ENCODE measurements around the gene PRM3. TPM values are rescaled to one million over a fixed set of nuclear protein-coding genes. Genes with fewer than 3 reads are reported as not detected.

The PRM3 gene
- total RNA-seq, 1 donor from 2014 or later = not detected

DNA sequence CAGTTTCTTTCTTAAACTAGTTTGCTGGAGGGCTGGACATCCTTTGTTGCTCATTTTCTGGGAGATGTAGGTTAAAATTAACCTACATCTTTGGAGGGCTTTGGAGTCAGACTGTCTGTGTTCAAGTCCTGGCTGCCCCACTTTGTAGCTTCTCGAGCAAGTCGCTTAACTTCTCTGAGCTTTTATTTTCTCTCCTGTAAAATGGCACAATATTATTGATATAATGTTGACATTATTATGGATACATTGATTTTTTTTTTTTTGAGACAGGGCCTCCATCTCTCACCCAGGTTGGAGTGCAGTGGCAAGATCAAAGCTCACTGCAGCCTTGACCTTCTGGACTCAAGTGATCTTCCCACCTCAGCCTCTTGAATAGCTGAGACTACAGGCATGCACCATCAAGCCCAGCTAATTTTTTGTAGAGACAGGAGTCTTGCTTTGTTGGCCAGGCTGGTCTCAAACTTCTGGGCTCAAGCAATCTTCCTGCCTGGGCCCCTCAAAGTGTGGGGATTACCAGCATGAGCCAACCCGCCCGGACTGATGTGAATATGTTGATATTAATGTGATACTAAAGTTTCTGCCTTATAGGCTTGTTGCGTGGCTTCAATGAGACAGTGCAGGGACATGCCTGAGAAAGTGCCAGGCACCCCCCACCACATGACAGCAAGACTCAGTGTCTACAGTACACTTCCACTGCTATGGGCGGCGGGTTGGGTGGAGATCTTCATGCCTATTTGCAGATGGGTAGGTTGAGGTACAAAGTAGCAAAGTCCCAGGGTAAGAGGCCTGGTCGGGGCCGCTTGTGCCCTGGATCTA is 40.3 kb upstream of the PRM3 start:
- H3K4me1 Mint-ChIP-seq = peaks cover 40% of the 10 kb centered on the region
- Histone ChIP-seq H4K20me1 (ENCODE audit: low read depth) (no peaks in the 10 kb centered on the region), H2AFZ (replicated peaks) (no peak overlapping the region), H3K4me3 (no peak overlapping the region), H3K4me1 (peaks cover 18% of the 10 kb centered on the region), H3F3A (ENCODE audit: low read depth) (peaks cover 26% of the 10 kb centered on the region), H3K27me3 (peaks cover 30% of the 10 kb centered on the region), H3K27ac (no peak overlapping the region), H3K9me3 (ENCODE audit: low read depth) (no peaks in the 10 kb centered on the region), H3K4me2 (no peak overlapping the region), H3K9ac (no peak overlapping the region), H3K79me2 (ENCODE audit: low read depth) (no peaks in the 10 kb centered on the region), H3K36me3 (no peaks in the 10 kb centered on the region)
- H3K9me3 Mint-ChIP-seq = no peaks in the 10 kb centered on the region
- TF ChIP-seq, protein P1, sequence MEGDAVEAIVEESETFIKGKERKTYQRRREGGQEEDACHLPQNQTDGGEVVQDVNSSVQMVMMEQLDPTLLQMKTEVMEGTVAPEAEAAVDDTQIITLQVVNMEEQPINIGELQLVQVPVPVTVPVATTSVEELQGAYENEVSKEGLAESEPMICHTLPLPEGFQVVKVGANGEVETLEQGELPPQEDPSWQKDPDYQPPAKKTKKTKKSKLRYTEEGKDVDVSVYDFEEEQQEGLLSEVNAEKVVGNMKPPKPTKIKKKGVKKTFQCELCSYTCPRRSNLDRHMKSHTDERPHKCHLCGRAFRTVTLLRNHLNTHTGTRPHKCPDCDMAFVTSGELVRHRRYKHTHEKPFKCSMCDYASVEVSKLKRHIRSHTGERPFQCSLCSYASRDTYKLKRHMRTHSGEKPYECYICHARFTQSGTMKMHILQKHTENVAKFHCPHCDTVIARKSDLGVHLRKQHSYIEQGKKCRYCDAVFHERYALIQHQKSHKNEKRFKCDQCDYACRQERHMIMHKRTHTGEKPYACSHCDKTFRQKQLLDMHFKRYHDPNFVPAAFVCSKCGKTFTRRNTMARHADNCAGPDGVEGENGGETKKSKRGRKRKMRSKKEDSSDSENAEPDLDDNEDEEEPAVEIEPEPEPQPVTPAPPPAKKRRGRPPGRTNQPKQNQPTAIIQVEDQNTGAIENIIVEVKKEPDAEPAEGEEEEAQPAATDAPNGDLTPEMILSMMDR (IDR thresholded peaks at IDR 0.05) = no peak
- TF ChIP-seq EZH2 (IDR thresholded peaks at IDR 0.05) (no peak), EZH2phosphoT487 (IDR thresholded peaks at IDR 0.05) (no peak)
- no peaks in the 10 kb centered on the region for H3K36me3 Mint-ChIP-seq
- DNase-seq (ENCODE audit: low spot score) = no peak
- H3K4me3 Mint-ChIP-seq = no peak overlapping the region
- H3K27me3 Mint-ChIP-seq (ENCODE audit: insufficient read depth, low read depth) = peaks cover 9% of the 10 kb centered on the region
- no peak overlapping the region for H3K27ac Mint-ChIP-seq

DNA sequence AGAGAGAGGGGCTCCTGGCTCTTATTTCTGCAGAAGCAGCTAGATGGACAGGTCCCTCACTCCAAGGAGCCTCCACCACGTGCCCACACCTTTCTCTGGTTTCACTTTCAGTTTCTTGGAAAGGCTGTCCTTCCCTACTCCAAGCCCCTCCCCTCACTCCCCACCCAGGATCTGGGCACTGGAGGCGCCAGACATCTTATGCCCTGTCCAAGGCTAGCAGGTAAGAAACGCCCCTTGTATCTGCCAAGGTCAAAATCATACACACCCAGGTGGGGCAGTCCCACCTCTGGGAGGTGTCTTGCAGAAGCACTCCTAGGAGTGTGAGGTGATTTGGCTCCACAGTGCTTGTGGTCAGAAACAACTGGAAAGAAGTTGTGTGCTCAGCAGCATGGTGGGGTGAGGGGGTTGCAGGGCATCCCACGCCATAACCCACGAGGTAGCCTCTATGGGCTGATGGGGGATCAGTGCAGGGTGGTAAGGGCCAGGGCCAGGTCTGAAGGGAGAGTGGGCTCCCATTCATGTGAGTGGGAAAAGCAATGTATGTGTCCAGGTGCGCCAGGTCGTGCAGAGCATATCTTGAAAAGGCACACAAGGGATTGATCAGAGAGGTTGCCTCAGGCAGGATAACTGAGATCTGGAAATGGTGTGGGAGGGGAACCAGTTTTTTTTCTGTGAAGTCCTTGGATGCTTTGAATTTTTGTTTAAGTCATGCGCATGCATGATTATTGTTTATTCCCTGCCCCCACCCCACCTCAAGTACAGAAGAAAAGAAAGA is 39.5 kb upstream of the PRM3 start:
- no peak overlapping the region for H3K4me3 ChIP-seq
- H3K9ac ChIP-seq = no peak overlapping the region
- H3K4me1 ChIP-seq = peaks cover 21% of the 10 kb centered on the region
- H3K27me3 ChIP-seq = peaks cover 30% of the 10 kb centered on the region
- H3F3A ChIP-seq (ENCODE audit: low read depth) = peaks cover 26% of the 10 kb centered on the region
- no peak overlapping the region for H3K4me3 Mint-ChIP-seq
- H3K79me2 ChIP-seq (ENCODE audit: low read depth) = no peaks in the 10 kb centered on the region
- peaks cover 40% of the 10 kb centered on the region for H3K4me1 Mint-ChIP-seq
- H3K27ac ChIP-seq = no peak overlapping the region
- TF ChIP-seq EZH2 (IDR thresholded peaks at IDR 0.05) (no peak), EZH2phosphoT487 (IDR thresholded peaks at IDR 0.05) (no peak)
- TF ChIP-seq, protein P1 (IDR thresholded peaks at IDR 0.05) = no peak
- H2AFZ ChIP-seq (replicated peaks) = no peak overlapping the region
- no peaks in the 10 kb centered on the region for H3K36me3 ChIP-seq
- no peaks in the 10 kb centered on the region for H3K36me3 Mint-ChIP-seq
- H3K27me3 Mint-ChIP-seq (ENCODE audit: insufficient read depth, low read depth) = peaks cover 9% of the 10 kb centered on the region
- no peaks in the 10 kb centered on the region for H3K9me3 Mint-ChIP-seq
- H3K4me2 ChIP-seq = no peak overlapping the region
- DNase-seq (ENCODE audit: low spot score) = no peak
- peak overlapping the region; percentile 7 for H3K27ac Mint-ChIP-seq
- H3K9me3 ChIP-seq (ENCODE audit: low read depth) = no peaks in the 10 kb centered on the region
- H4K20me1 ChIP-seq (ENCODE audit: low read depth) = no peaks in the 10 kb centered on the region

DNA sequence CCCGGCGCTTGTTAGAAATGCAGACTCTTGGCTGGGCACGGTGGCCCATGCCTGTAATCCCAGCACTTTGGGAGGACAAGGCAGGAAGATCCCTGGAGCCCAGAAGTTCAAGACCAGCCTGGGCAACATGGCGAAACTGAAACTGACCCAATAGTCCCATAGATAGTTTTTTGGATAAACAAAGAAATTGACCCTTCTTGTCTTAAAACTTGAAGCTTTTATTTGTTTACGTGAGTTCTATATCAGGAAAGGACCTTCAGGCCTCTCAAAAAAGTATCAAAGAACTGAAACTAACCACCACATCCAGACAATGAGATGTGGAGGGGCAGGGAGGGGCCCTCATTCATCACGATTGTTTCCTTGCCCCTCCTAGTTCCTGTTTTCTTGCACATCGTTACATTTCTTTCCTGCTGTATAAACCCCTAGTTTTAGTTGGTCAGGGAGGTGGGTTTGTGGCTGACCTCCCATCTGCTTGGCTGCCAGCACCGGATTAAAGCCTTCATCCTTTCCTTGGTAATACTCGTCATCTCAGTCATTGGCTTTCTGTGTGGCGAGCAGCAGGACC is 37.6 kb upstream of the PRM3 start:
- no peak overlapping the region for H2AFZ ChIP-seq (replicated peaks)
- H3K4me3 ChIP-seq = no peak overlapping the region
- H3K79me2 ChIP-seq (ENCODE audit: low read depth) = no peaks in the 10 kb centered on the region
- H3K4me1 ChIP-seq = peaks cover 19% of the 10 kb centered on the region
- TF ChIP-seq EZH2phosphoT487 (IDR thresholded peaks at IDR 0.05) (no peak), EZH2 (IDR thresholded peaks at IDR 0.05) (no peak)
- TF ChIP-seq, protein P1 (IDR thresholded peaks at IDR 0.05) = no peak
- no peak for DNase-seq (ENCODE audit: low spot score)
- H3K9ac ChIP-seq = no peak overlapping the region
- peaks cover 18% of the 10 kb centered on the region for H3F3A ChIP-seq (ENCODE audit: low read depth)
- H3K36me3 ChIP-seq = no peaks in the 10 kb centered on the region
- no peaks in the 10 kb centered on the region for H4K20me1 ChIP-seq (ENCODE audit: low read depth)
- Mint-ChIP-seq H3K36me3 (no peaks in the 10 kb centered on the region), H3K4me3 (no peak overlapping the region), H3K4me1 (peaks cover 30% of the 10 kb centered on the region), H3K9me3 (no peaks in the 10 kb centered on the region), H3K27me3 (ENCODE audit: insufficient read depth, low read depth) (peaks cover 10% of the 10 kb centered on the region), H3K27ac (peak overlapping the region; percentile 42)
- H3K27ac ChIP-seq = no peak overlapping the region
- H3K4me2 ChIP-seq = no peak overlapping the region
- no peaks in the 10 kb centered on the region for H3K9me3 ChIP-seq (ENCODE audit: low read depth)
- peaks cover 18% of the 10 kb centered on the region for H3K27me3 ChIP-seq
